GM19193 (cell line): ENCODE results near the gene REC114.

Experiments
- POLR2A ChIP-seq: IDR thresholded peaks from 4 replicates; pipeline ENCODE4 v1.6.1; 2011; ENCODE audit not compliant: insufficient read depth, insufficient read length; ENCODE audit errors: extremely low read depth

REC114 gene, protein sequence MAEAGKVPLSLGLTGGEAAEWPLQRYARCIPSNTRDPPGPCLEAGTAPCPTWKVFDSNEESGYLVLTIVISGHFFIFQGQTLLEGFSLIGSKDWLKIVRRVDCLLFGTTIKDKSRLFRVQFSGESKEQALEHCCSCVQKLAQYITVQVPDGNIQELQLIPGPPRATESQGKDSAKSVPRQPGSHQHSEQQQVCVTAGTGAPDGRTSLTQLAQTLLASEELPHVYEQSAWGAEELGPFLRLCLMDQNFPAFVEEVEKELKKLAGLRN

DNA sequence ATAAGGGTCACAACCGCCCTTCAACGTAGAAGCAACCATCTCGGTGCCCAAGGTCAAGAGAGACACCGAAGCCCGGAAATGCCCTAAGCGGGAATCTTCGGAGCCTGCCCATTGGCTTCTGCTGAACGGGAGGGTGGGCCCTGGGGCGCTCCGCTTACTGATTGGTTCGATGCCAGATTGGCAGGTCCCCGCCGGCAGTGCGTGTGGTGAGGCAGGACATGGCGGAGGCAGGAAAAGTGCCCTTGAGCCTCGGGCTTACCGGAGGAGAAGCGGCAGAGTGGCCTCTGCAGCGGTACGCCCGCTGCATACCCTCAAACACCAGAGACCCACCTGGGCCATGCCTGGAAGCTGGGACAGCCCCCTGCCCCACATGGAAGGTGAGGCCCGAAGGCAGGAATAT is at the start of gene REC114:
TSS of gene REC114 (plus strand) at position 197 of the 400 bp plus-strand sequence. CDS start at position 219, 22 bp downstream.
- no peak for TF ChIP-seq POLR2A

DNA sequence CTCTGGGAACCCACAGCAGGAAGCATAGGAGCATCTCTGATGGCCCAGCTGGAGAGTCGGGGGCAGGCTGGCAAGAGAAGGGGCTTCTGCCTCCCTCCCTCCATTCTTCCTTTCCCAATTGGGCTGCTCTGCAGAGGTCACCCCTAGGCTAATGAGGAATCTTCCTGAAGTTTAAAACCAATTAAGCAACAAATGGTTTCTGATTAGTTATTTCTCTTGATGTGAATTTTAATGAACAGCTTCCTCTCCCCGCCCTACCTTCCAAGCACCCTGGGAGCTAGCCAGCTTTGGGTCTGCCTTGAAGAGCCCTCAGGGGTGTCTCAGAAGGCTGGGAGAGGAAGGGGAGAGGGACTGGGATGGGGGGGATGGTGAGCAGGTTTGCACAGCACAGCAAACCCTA is 49.6 kb upstream of the REC114 start:
- TF ChIP-seq POLR2A, result no peak

DNA sequence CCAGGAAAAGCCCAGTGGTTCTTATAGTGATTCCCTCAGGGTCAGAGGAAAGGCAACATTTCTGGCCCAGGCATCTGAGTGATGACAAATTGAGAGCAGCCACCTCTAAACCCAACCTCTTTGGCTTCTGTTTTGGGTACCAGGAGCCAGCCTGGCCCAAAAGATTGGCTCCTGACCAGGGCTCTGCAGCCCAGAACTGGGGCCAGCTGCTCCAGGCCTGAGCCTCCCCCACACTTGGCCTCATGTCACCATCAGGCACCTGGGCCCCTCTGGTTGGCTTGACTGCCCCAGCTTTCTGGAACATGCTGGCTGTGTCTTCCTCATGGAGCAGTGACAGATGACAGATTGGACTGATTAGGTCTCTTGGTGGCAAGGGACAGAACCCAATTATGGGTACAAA is 48.2 kb upstream of the REC114 start:
- TF ChIP-seq POLR2A, result no peak

DNA sequence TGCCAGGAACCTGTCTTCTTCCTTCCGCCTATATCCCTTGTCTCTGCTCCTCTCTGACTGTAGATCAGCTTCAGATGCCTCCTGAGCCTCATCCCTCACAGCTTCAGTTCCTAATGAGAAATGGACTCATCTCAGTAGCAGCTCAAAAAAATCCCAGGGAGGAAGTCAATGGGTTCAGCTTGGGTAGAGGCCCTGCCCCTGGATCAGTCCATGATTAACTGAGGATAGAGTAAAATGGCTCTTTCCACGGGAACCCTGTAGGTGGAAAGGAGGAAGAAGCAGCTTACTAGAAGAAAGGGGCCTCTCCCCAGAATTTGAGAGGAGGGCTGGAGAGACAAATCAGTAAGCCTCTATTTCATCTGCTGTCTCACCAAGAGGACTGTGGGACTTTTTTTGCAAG is 47.3 kb upstream of the REC114 start:
- TF ChIP-seq POLR2A, result no peak

DNA sequence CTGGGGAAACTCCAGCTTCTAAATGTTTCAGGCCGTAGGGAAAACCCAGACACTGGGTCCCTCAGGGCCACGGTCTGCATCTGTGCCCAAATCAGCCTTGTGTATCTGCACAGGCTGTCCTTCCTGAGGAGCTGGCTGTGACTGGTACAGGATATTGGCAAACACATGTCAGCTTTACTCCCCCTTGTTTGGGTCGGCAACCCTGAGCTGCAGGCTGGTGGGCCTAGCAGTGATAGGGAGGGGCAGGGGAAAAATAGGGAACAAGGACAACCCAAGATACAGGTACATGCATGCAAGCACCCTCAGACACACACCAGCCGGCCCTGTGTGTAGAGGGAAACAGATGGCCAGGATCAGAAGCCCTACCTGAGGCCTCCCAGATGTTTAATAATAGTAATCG is 45.5 kb upstream of the REC114 start:
- TF ChIP-seq POLR2A, result no peak

DNA sequence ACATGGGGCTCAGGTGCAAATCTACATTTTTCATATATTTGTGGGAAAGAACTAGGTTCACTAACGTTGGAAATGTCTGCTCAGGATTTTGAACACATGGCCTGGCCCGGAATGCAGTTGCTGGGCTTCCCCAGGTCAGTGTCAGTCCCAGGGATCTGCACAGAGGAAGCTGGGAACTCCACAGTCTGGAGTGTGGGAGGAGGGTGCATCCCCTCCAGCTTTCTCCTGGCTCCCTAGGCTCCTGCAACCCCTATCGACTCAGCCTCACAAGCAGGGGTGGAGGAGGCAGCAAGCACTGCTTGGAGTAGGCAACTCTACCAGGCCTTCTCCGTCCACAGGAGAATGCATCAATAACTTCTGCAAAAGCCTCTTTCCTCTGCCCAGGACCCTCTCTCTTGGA is 44.1 kb upstream of the REC114 start:
- no peak for TF ChIP-seq POLR2A

DNA sequence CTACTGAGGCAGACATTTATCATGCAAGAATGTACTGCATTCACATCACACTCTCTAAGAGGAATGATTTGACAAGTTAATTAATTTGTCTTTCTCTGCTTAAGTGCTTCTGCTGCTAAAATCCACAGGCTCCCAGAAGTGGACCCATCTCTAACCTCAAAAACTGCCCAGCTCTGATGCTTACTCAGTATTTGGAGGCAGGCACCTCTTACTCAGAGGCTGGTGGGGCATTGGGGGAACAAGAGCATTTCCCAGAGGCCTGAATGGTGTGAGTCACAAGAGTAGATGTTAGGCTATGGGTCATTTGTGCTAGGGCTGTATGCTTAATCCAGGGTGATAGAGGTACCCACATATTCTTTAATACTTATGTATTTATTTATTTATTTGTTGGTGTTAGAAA is 39.8 kb upstream of the REC114 start:
- no peak for TF ChIP-seq POLR2A

DNA sequence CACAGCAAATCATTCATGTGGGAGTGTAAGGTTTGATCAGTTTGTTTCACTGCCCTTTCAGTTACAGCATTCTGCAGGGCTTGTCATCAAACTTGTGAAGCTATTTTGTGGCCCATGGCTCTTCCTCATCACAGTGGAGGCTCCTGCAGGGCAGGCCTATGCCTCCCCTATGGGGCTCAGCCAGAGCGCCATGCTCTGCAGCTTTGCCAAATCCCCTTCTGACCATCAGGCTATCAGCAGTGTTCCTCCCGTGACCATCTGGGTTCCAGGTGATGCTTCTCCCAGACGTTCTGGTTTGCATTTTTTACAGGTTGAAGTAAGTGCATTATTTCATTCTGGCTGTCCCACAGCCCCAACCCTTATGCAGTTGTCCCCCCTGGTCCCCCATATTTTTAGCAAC is 28.1 kb upstream of the REC114 start:
- no peak for TF ChIP-seq POLR2A

DNA sequence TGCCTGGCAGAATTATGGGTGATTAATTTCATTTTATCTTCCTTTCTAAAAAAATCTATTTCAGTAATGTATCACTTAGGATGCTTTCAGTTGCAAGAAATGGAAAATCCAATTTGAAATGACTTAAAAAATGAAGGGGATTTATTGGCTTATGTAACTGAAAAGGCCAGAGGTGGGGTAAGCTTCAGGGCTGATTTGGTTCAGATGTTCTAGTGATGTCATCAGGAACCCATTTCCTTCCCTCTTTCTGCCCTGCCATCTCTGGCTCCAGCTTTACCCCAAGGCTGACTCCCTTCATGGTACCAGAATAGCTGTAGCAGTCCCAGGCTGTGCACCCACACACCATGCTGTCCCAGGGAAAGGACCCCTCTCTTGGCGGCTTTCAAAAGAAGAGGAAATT is 18.5 kb upstream of the REC114 start:
- no peak for TF ChIP-seq POLR2A

DNA sequence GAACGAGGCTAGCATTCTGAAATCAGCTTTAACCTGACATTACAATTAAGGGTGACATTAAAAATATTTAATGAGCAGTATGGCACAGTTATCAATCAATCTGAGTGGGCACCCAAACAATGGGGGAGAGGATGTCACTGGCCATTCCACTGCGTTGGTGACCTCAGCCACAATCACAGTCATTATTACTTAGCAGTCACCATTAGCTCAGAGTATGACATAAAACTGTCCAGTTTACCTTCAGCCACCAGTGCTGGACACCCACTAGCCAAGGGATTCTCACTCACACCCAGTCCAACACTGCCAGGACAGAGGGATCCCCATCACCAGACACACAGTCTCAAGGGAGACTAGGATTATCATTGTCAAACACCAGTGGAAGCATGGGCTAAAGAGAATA is 17.5 kb upstream of the REC114 start:
- TF ChIP-seq POLR2A, result no peak

DNA sequence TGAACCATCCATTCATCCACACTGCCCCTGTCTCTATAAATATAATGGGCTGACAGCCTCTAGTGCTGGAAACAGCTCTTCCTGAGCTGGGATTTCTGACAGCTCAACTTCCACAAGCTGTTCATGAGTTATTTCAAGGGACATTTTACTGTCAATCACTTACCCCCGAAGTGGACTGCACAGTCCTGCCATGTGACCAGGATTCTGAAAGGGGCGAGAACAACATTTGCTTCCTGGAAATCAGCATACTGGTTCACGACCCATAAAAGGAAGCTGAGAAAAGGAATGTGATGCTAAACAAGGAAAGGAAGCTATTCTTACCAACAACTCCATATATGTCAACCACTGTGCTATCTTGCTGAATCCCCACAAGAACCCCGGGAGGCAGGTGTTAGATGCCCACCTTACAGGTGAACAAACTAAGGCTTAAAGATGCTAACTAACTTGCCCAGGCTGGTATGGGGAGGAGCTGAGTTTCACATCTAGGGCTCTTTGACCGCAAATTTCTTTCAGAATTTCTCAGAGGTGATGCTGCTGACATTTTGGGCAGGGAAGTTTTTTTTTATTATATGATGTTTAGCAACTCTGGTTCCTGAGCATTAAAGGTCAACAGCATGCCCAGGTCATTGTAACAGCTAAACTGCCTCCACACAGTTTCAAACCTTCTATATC is 16.5 kb upstream of the REC114 start:
- TF ChIP-seq POLR2A, result no peak

DNA sequence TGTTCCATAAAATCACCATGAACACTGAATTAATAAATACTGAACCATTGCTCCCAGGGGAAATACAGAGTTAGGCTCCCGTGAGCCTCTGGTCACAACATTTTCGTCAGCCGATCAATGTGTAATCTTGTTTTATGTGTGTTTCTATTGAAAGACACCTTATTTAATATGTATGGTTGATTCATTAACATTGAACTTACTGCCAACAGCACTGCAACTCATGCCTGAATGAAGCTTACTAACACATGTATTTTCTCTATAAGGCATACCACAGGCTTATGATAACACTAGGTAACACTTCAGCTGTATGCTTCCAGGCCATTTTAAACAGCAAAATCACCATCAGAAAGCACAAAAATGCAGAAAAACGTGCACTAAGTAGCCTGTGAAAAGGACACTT is 9.1 kb upstream of the REC114 start:
- no peak for TF ChIP-seq POLR2A

DNA sequence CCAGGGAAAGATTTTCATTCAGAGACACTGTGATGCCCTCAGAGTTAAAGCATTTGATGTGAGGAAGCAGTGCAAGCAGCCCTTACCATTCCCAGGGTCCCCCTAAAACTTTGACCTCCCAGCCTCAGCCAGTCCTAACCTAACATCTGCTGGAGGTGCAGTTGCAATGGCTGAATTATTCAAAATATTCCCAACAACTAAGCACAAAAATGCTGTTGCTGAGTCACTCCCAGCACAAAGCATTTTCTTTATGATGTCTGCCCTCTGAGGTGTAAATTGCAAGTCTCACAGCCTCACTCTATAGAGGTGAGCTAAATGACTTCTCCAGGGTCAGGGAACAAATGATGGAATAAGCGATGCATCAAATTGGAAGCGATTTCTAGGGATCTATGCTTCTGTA is 6.4 kb upstream of the REC114 start:
- TF ChIP-seq POLR2A, result no peak

DNA sequence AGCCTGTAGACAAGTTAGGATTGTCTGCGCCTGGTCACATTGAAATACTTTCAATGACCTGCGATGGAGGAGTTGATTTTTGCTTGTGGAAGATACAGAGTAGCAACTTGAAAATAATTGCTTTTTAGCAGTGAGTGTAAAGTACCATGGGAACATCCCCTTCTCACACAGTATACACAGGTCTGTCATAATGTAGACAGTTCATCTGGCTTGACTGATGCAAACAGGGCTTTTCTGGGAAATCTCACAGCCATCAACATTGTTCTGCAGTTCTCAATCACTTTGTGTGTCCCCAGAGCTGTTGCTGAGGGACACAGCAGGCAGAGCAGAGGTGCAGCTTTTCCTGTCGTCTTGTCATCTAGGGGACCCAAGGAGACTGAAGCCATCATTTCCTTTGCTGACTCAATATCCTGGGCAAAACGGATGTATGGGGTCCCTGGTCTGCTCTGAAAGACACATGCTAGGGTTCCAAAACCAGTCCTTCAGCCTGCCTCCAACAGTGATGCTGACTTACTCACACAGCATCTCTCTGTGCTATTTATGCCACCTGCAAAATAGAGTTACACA is 5.3 kb upstream of the REC114 start:
- TF ChIP-seq POLR2A, result no peak

DNA sequence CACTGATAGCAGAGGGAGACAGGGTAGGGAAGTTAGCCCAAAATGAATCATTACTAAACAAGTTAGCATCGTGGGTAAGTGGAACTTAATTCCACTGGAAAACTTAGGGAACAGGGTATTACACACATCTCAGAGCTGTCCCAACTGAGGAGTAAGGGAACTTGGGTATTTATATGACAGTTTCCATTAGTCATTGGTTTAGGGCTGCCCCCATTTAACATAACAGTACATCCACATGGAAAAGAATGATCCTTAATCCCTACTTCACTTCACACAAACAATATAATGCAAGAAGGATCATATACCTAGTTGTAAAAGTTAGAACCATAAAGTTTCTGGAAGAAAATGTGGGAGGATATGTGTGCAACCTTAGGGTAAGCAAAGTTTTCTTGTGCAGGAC is 4.3 kb upstream of the REC114 start:
- TF ChIP-seq POLR2A, result no peak

DNA sequence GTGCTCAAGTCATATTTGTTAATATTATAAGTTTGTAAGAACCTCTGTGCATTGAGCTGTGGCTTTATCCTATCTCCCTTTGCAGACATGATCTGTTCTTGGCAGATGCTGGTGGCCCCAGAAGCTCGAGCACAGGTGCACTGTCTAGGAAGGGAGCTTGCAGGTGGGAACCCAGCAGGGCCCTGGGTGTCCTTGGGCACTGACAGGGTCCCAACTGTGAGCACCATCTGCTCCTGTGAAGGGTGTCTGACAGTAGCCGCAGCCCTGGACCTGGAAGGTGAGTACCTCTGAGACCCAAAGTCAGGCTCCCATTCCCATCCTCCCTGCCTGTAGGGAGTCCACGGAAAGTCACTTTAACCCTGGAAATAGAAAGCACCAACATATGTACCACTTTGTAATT is 2.4 kb upstream of the REC114 start:
- TF ChIP-seq POLR2A, result no peak
